Measurements from ENCODE around the gene LMBR1.

Gene LMBR1

DNA sequence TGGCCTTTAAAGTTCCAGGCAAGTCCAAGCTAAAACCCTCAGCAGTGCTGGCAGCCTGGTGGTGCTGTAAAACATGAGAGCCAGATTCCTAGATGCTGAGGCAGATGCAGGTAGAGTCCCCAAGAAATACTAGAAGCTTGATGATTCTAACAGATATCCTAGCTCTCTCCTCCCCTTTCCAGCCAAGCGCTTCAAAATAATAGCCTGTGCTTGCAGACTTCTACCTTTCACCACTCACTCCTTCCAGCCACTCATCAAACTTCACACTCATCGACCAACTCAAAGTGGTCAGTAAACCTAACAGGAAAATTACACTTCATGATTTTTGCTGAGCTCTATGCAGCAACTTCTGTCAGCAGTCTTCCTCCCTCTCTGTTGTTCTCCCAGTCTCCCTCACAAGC lies 50.2 kb downstream of the LMBR1 start:
- Histone ChIP-seq H3K9me3 (ENCODE audit: insufficient read depth, low read length) (no peaks in the 10 kb centered on the region), H3K36me3 (ENCODE audit: insufficient read depth, insufficient read length, low read length) (no peaks in the 10 kb centered on the region), H3K4me3 (ENCODE audit: insufficient read length, low read depth) (no peak overlapping the region), H3K9ac (ENCODE audit: insufficient read length, low read depth) (no peak overlapping the region), H3K27me3 (ENCODE audit: insufficient read depth, insufficient read length) (no peaks in the 10 kb centered on the region), H3K4me1 (ENCODE audit: insufficient read depth, insufficient read length) (no peaks in the 10 kb centered on the region)
- TF ChIP-seq ZNF274 (IDR thresholded peaks at IDR 0.05; ENCODE audit: low read depth, low read length) (no peak), SUZ12 (IDR thresholded peaks at IDR 0.05; ENCODE audit: extremely low read depth, insufficient read depth, insufficient read length) (no peak), YY1 (IDR thresholded peaks at IDR 0.05; ENCODE audit: insufficient read depth, insufficient read length) (no peak)
- DNase-seq (ENCODE audit: low read depth, low spot score), result no peak

DNA sequence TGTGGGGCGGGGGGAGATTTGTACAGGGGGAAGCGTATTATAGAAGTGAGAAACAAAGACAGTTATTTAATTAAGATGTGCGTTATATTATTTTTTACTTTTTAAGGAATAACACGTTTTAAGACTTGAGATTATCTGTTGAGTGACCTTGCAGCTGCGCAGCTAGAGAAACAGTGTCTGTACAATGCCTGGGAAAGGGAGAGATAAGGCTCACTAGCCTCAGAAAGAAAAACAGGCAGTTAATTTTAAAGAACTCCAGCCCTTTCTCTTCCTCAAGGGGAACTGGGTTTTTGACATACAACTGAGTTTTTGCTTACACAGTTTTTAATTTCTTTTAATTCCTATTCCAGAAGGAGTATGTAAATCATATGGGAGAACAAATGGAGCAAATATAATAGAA lies 50.7 kb downstream of the LMBR1 start:
- no peak for DNase-seq (ENCODE audit: low read depth, low spot score)
- no peaks in the 10 kb centered on the region for H3K4me1 ChIP-seq (ENCODE audit: insufficient read depth, insufficient read length)
- H3K9me3 ChIP-seq (ENCODE audit: insufficient read depth, low read length), result no peaks in the 10 kb centered on the region
- no peaks in the 10 kb centered on the region for H3K36me3 ChIP-seq (ENCODE audit: insufficient read depth, insufficient read length, low read length)
- no peaks in the 10 kb centered on the region for H3K27me3 ChIP-seq (ENCODE audit: insufficient read depth, insufficient read length)
- no peak overlapping the region for H3K9ac ChIP-seq (ENCODE audit: insufficient read length, low read depth)
- no peak for TF ChIP-seq ZNF274 (IDR thresholded peaks at IDR 0.05; ENCODE audit: low read depth, low read length)
- TF ChIP-seq SUZ12 (IDR thresholded peaks at IDR 0.05; ENCODE audit: extremely low read depth, insufficient read depth, insufficient read length), result no peak
- no peak for TF ChIP-seq YY1 (IDR thresholded peaks at IDR 0.05; ENCODE audit: insufficient read depth, insufficient read length)
- no peak overlapping the region for H3K4me3 ChIP-seq (ENCODE audit: insufficient read length, low read depth)

DNA sequence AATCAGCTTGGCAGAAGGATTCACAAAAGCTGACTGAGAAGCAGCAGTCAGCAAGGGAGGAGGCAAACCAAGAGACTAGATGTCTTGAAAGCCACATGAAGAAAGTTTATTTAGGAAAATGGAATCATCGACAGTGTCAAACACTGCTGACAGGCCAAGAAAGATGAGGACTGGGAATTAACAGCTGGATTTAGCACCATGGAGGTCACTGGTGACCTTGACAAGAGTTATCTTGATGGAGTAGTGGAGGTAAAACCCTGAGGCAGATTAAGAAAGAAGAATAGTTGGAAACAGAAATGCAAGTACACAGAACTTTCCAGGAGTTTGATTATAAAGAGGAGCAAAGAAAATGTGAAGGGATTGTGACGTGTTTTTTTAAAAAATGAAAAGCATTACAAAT lies 51.5 kb downstream of the LMBR1 start:
- TF ChIP-seq YY1 (IDR thresholded peaks at IDR 0.05; ENCODE audit: insufficient read depth, insufficient read length), result no peak
- no peak for TF ChIP-seq ZNF274 (IDR thresholded peaks at IDR 0.05; ENCODE audit: low read depth, low read length)
- no peak for TF ChIP-seq SUZ12 (IDR thresholded peaks at IDR 0.05; ENCODE audit: extremely low read depth, insufficient read depth, insufficient read length)
- H3K36me3 ChIP-seq (ENCODE audit: insufficient read depth, insufficient read length, low read length), result peaks cover under 1% of the 10 kb centered on the region

DNA sequence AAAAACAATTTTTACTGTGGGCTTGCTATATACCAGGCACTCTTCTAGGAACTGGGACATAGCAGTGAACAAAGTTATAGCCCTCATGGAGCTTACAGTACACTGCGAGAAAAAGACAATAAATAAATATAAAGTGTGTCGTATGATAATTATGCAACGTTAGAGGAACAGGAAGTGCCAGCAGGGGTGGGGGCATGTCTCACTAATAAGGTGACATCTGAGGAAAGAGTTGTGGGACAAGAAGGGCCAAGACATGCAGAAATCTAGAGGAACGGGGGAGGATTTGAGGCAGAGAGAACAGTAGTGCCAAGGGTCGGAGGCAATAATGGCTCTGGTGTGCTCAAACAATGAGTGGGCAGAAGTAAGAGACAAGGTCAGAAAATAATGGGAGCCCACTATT lies 52.8 kb downstream of the LMBR1 start:
- DNase-seq (ENCODE audit: low read depth, low spot score), result no peak
- Histone ChIP-seq H3K4me3 (ENCODE audit: insufficient read length, low read depth) (no peak overlapping the region), H3K27me3 (ENCODE audit: insufficient read depth, insufficient read length) (no peaks in the 10 kb centered on the region), H3K36me3 (ENCODE audit: insufficient read depth, insufficient read length, low read length) (peaks cover 2% of the 10 kb centered on the region), H3K9ac (ENCODE audit: insufficient read length, low read depth) (no peak overlapping the region), H3K4me1 (ENCODE audit: insufficient read depth, insufficient read length) (no peaks in the 10 kb centered on the region), H3K9me3 (ENCODE audit: insufficient read depth, low read length) (no peaks in the 10 kb centered on the region)
- no peak for TF ChIP-seq YY1 (IDR thresholded peaks at IDR 0.05; ENCODE audit: insufficient read depth, insufficient read length)
- TF ChIP-seq ZNF274 (IDR thresholded peaks at IDR 0.05; ENCODE audit: low read depth, low read length), result no peak
- no peak for TF ChIP-seq SUZ12 (IDR thresholded peaks at IDR 0.05; ENCODE audit: extremely low read depth, insufficient read depth, insufficient read length)

More for the DNA sequence above, 51.5 kb downstream of the LMBR1 start:
- DNase-seq (ENCODE audit: low read depth, low spot score), result no peak
- H3K9me3 ChIP-seq (ENCODE audit: insufficient read depth, low read length), result no peaks in the 10 kb centered on the region
- no peaks in the 10 kb centered on the region for H3K27me3 ChIP-seq (ENCODE audit: insufficient read depth, insufficient read length)
- H3K9ac ChIP-seq (ENCODE audit: insufficient read length, low read depth), result no peak overlapping the region
- no peaks in the 10 kb centered on the region for H3K4me1 ChIP-seq (ENCODE audit: insufficient read depth, insufficient read length)
- H3K4me3 ChIP-seq (ENCODE audit: insufficient read length, low read depth), result no peak overlapping the region

DNA sequence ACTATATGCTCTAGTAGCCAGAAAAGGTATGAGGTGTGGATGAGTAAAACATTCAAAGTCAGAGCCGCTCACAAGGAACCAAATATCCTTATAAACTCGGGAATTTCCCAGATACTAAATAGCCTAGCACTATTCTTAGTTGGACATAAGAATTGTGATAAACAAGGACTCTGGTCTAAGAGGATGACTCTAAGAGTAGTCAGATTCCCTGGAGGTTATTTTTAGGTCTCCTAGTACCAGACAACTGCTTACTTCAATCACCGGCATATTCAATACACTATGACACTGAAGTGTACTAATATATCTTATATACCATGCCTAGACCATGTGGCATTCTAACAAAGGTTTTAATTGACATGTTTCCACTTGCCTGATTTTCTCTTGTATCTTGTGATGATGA lies 56.5 kb downstream of the LMBR1 start:
- Histone ChIP-seq H3K9me3 (ENCODE audit: insufficient read depth, low read length) (no peaks in the 10 kb centered on the region), H3K4me3 (ENCODE audit: insufficient read length, low read depth) (no peak overlapping the region), H3K9ac (ENCODE audit: insufficient read length, low read depth) (no peak overlapping the region), H3K27me3 (ENCODE audit: insufficient read depth, insufficient read length) (no peaks in the 10 kb centered on the region), H3K4me1 (ENCODE audit: insufficient read depth, insufficient read length) (no peaks in the 10 kb centered on the region), H3K36me3 (ENCODE audit: insufficient read depth, insufficient read length, low read length) (peaks cover 6% of the 10 kb centered on the region)
- DNase-seq (ENCODE audit: low read depth, low spot score), result no peak
- no peak for TF ChIP-seq ZNF274 (IDR thresholded peaks at IDR 0.05; ENCODE audit: low read depth, low read length)
- no peak for TF ChIP-seq YY1 (IDR thresholded peaks at IDR 0.05; ENCODE audit: insufficient read depth, insufficient read length)
- no peak for TF ChIP-seq SUZ12 (IDR thresholded peaks at IDR 0.05; ENCODE audit: extremely low read depth, insufficient read depth, insufficient read length)

DNA sequence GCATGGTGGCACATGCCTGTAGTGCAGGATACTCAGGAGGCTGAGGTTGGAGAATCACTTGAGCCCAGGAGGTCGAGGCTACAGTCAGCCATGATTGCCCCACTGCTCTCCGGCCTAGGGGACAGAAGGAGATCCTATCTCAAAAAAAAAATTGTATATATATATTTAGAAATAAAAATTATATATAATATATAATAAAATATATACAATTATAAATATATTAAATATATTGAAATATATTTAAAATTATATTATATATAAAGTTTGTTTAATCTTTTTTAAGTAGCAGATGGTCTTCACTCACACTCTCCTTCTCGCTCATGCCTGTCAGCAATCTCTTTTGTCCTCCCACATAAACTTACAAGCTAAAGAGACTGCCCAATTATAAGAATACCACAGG lies 58.5 kb downstream of the LMBR1 start:
- Histone ChIP-seq H3K4me1 (ENCODE audit: insufficient read depth, insufficient read length) (no peaks in the 10 kb centered on the region), H3K36me3 (ENCODE audit: insufficient read depth, insufficient read length, low read length) (peaks cover 6% of the 10 kb centered on the region), H3K9ac (ENCODE audit: insufficient read length, low read depth) (no peak overlapping the region), H3K27me3 (ENCODE audit: insufficient read depth, insufficient read length) (no peaks in the 10 kb centered on the region), H3K9me3 (ENCODE audit: insufficient read depth, low read length) (no peaks in the 10 kb centered on the region), H3K4me3 (ENCODE audit: insufficient read length, low read depth) (no peak overlapping the region)
- TF ChIP-seq SUZ12 (IDR thresholded peaks at IDR 0.05; ENCODE audit: extremely low read depth, insufficient read depth, insufficient read length) (no peak), YY1 (IDR thresholded peaks at IDR 0.05; ENCODE audit: insufficient read depth, insufficient read length) (no peak), ZNF274 (IDR thresholded peaks at IDR 0.05; ENCODE audit: low read depth, low read length) (no peak)
- DNase-seq (ENCODE audit: low read depth, low spot score), result no peak

DNA sequence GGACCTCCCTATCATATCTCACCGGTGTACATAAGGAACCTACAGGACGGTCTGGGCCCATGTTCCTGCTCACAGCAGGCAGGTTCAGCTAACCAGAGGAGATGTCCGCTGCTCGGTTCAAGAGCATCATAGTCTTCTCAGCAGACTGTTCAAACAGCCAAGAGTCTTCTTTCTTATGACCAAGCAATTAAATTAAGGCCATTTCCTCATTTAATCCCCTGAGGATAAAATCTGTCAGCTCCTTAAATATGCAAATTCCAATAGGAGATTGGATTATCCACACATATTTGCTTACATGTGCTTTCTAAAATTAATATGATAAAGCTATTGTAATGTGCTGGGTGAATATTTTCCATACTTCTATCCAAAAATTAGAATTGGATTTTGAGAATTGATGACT lies 59.7 kb downstream of the LMBR1 start:
- Histone ChIP-seq H3K4me3 (ENCODE audit: insufficient read length, low read depth) (no peak overlapping the region), H3K36me3 (ENCODE audit: insufficient read depth, insufficient read length, low read length) (peaks cover 6% of the 10 kb centered on the region), H3K27me3 (ENCODE audit: insufficient read depth, insufficient read length) (no peaks in the 10 kb centered on the region), H3K9me3 (ENCODE audit: insufficient read depth, low read length) (no peaks in the 10 kb centered on the region), H3K4me1 (ENCODE audit: insufficient read depth, insufficient read length) (no peaks in the 10 kb centered on the region), H3K9ac (ENCODE audit: insufficient read length, low read depth) (no peak overlapping the region)
- TF ChIP-seq SUZ12 (IDR thresholded peaks at IDR 0.05; ENCODE audit: extremely low read depth, insufficient read depth, insufficient read length) (no peak), YY1 (IDR thresholded peaks at IDR 0.05; ENCODE audit: insufficient read depth, insufficient read length) (no peak), ZNF274 (IDR thresholded peaks at IDR 0.05; ENCODE audit: low read depth, low read length) (no peak)
- DNase-seq (ENCODE audit: low read depth, low spot score), result no peak

All from NT2/D1 (cell line).